HG02678 (cell line): Measurements from ENCODE around the gene CCNQ.
A peak's percentile ranks its signal among the peaks of the same experiment; 100 is the strongest.

Experiments
- ATAC-seq: cut with Tn5 transposase; IDR thresholded peaks from one replicate; pipeline ENCODE4 v1.9.1; 2021; ENCODE audit warnings: mild to moderate bottlenecking, moderate library complexity; ENCODE audit not compliant: unreplicated experiment

CCNQ gene

DNA sequence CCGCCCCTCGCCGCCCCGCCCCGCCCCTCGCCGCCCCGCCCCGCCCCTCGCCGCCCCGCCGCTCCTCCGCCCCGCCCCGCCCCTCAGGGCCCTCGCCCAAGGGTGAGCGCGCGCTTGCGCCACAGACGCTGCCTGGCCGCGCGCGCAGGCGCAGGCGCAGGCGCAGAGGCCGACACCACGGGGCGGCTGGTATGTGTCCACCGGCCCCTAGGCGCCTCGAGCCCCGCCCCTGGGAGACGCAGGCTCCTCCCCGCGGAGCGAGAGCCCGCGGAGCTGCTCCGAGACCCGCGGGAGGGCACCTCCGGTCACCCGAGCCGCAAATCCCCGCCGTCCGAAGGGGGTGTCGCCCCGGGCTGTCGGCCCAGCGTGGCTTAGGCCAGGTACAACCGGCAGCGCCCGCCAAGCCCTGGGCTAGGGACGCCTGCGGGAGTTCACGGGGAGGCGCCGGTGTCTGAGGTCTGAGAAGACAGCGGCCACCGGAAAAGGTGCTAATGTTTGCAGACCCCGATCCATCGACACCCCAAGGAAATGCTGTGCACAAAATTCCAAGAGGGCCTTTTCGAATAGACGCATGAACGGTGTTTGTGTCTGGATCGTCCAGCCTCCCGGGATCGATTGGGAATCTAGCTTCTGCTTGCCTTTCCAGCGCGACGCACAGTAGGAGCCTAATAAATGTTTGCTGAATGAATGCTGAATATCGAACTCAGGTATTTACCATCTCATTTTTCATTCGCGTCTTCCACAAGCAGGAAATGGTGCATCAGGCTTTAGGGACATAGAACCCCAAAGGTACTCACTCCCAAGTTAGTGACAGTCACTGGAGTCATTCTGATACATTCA is 473 bp upstream of the CCNQ start:
- ATAC-seq, result peak; percentile 91

DNA sequence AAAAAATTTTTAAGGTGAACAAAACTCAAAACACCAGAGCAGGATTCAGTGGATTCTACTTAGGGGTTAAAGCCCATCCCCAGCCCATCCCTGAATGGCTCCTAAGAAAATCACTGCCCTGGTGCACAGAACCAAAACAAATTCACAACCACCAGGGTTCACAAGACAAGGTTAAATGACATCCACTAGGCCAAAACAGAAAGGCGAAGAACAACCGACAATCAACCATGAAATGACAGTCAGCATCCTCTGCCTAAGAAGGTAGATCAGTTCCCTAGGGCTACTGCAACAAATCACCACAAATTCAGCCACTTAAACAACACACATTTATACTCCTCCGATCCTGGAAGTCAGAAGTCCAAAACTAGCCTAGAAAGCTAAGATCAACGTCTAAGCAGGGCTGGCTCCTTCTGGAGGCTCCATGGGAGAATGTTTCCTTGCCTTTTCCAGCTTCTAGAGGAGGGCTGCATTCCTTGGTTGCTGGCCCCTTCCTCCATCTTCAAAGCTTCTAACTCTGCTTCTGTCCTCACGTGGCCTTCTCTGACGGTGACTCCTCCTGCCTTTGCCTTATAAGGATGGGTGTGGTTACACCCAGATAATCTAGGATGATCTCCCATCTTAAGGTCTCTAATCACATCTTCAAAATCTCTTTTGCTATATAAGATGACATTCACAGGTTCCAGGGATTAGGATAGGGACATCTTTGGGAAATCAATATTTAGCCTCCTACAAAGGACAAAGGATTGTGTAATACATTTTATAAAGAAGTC is 1.8 kb downstream of the CCNQ start:
- no peak for ATAC-seq

DNA sequence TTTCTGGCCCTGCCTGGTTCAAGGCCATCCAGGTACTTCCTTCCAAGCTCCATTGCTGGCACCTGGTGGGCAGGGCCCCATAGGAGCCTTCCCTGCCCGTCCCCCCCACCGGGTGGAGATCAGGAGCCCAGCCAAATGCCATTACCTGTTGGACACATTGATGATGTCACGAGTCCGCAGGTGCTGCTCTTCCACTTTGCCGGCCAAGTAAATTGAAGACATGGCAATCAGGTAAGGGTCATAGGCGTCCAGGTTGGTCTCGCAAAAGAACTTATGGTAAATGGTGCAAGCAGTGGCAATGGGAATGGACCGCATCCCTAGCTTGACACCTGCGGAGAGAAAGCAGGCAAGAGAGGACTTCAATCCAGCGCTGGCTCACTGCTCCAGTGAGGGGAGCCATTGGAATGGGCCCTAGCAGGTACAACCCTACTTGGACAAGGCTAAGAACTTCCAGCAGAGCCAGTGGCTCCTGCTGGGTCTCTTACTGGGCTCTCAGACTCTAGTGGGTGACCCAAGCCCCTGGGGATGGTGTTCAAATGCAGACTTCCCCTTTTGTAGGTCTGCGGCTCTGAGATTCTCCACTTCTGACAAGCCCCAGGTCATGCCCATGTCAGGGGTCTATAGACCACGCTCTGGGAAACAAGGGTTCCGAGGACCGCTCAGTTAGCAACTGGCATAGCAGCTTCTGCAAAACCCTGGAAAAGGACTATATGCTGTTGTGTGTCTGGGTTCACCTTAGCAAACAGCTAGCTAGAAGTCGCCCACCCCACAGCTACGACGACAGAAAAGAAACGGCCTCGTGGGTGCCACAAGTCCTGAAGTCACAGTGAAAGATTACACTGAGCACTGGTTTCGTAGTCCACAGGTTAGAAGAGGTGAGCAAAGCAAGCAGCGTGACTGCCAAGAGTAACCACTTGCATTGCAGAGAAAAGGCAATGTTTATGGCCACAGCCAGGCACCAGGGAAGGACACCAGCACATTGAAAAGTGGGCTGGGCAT is 2.8 kb downstream of the CCNQ start:
- no peak for ATAC-seq

DNA sequence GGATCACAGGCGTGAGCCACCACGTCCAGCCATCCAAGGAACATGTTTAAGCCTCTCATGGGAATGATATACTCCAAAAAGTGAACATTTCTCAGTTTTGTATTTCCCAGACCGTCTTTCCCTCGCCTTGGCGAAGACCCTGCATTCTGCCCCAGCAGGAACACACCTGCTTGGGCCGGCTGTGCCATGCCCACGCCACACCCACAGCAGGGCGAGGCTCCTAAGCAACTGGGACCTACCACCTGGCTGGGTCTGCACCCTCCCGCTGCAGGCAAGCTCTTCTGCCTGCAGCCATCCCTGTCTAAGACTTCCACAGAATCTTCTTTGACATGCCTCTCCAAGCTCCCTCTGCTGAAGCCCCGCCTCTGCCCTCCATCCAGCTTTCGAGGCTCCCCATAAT is 3.6 kb downstream of the CCNQ start:
- ATAC-seq, result no peak

DNA sequence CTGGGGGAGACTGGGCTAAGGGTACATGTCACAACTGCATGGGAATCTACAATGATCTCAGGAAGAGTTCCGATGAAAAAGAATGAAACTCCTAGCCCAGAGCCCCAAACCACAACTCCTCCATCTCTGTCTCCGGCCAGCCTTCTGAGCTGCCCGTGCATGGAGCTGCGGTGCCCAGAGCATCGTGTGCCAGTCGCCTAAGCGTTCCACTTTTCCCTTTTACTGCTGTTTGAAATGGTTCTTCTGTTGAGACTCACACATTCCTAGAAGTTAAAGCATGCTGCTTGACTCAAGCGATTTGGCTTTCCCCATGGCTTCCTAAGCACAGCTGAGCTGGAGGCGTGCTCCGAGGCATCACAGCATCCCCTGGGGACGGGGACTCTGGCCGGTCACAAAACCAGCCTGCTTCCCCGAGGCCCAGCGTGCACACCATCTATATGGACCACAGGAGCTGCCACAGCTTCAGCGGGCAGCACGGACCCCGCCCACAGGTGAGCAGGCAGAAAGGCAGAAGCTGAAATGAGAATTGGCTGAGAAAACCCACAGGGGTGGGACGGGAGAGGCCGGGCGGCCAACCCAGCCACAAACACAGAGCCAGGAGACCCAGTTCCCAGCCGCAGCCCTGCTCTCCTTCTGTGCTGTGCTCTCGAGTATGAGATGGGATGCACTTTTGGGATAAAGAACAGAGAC is 5.0 kb downstream of the CCNQ start:
- no peak for ATAC-seq

DNA sequence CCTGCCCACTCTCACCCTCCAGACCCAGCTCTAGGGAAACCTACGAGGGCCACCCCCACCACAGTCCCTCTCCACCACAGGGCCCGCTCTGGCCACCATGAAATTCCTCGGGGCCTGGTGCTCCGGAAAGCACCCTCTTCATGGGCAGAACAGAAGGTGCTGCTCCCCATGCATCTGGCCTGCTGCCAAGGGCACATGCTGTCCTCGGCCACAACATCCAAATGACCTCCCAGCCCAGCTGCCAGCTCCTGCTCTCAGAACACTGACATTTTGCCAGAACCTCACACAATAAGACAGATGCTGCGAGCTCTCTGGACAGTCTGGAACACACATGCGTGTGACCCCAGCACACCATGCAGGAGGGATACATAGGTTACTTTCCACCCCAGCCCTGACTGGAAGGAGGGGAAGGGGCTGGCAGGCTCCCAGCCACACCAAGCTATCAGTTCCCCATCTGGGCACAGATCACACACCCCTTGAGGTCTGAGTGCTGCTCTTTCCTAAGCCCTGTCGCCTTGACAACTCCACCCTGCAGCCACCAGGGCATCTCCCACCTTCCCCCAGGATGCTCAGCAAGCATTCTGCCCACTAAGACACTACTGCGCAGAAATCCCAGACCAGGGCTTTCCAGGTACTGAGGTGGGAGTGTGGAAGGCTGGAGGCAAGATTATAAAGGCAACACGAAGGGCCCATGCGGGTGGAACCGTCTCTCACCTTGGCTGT is 5.8 kb downstream of the CCNQ start:
- ATAC-seq, result no peak

DNA sequence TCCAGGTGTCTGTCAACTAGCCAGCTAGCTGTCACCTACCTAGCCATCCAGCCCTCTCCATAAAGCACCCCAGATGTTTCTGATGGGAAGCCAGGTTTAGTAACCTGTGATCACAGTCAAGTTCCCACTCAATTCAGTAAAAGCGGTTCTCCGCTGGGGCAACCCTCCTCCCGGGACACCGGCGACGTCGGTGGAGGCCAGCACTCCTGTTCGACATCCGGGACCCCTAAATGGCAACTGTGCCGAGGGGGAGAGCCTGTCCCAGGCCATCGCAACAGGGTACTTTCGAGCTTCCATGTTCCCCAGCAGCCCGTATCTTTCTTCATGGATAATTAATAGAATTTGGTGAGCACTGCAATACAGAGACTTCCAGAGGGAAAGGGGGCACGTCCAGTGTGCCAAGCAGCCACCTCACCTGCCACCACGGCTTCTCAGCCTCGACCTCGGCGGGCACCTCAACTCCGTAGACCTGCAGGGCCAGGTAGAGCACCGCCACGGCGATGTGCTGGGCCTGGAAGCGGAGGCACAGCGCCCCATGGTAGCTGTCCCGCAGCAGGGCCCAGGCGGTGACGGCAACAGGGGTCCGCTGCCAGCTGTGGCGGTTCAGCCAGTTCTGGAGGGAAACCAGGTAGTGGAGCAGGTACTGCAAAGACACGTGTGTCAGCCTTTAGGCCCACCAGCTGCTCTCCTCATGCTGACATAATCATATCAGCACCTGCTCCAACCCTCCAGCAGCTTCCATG is 6.7 kb downstream of the CCNQ start:
- ATAC-seq, result no peak

DNA sequence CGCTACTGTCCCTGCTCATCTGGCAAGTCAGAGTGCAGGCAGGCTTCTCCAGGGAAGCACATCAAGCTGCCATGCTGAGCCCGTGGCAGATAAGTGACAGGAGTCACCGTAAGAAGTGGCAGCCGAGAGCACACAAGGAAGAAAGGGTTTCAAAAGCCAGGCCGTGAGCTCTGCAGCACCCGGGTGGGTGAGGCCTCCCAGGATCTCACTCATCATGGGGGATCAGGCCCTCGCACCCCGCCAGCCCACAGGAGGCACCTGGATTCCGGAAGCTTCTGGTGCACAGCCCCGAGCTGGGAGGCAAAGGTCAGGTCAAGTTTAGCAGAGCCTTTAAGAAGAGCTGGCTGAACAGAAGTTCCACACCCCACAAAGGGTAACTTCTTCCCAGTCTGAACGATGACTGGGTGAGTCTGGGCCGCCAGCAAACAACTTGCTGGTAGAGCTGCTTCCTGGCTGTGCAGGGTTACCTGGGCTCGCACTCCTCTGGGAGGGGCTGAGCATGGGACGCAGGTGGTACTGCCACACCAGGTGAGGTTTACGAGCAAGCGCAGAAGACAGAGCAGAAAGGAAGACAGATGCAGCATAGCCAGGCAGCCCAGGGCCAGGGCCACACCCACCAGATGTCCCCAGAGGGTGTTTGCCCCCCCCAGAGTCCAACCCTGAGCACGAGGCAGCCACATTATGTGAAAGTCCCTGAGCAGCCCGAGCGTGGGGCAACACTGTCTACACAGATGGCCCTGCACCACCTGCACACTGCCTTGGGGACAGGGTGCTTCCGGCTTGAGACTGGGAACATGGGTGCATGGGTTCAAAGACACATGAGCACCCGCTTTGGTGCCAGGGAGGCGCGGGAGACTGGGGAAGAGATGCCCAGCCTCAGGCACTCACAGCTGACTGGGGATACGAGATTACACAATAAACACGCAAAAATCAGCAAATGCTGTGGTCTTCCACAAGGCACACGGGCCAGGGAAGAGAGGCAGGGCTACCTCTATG is 7.7 kb downstream of the CCNQ start:
- no peak for ATAC-seq

DNA sequence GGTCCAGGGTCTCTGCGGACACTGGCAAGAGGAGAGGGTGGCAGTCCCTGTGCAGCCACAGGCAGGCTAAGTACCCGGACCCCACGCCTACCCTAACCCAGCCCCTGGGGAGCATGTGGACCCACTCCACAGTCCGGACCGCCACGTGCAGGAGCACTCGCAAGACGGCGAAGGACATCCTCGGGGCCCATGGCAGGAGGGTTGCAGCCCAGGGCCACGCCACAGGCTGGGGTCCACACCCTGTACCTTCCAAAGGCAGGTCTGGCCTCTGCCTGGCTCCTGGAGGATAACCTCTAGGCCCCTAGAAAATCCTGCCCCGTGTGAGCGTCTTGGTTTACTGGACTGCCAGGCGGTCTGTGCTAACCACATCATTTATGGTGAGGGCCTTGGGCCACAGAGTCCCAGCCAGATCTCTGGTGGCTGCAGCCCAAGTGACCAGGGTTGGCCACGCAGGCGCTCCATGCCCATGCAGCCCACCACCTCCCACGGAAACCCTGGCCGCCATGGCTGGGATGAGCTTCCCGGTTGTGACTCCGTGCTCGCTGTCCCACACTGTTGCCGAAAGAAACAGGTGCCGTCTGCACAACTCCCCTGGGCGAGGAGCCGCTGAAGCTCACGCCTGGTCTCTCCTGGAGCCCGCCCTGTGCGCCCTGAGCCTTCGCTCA is 10.0 kb downstream of the CCNQ start:
- no peak for ATAC-seq

DNA sequence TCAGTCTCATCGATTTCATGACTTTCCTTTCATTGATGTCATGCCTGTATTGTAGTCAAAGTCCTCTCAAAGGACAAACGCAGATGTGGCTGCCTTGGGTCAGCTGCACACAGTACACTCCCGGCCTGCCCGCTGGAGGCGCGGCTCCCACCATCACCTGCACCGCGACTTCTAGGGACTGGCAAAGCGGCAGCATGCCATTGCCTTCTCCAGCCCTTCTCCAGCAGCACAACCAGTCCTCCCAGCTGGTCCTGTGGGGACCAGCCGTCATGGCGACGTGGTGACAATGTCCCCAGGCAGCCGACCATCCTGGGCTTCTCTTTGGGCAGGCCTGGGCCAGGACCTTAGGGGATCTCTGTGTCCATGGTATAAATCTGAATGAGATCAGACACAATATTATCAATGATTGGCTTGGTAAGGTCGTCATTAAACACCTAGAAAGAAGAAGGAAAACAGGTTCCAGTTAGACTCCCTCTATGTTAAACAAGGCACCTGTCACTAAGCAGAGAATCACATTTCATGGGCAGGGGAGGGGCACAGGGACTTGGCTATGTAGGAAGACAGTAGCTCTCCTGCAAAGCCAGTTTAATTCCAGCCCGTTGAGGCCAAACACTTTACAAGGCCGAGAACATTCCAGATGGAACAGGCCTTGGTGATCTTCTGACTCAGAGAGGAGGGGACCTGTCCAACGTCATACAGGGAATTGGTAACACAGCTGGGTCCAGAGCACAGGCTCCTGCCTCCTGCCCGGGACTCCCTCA is 10.7 kb downstream of the CCNQ start:
- no peak for ATAC-seq

DNA sequence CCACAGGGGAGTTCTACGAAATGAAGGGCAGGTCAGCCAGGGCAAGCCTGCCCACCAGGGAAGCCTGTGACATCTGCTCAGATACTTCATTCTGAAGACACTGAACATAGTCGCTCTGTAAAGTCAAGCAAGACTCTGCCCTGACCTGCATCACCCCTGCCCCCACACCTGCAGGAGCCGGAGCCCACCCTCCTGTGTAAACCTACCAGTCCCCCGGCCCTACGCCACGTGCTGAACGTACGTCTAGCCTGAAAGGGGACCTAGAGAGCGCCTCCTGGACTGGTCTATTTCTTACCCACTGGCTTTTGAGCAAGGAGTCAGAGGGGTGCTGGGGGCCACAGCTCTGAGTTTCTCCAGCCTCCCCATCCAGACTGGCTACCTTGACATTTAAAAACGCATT is 11.6 kb downstream of the CCNQ start:
- no peak for ATAC-seq

DNA sequence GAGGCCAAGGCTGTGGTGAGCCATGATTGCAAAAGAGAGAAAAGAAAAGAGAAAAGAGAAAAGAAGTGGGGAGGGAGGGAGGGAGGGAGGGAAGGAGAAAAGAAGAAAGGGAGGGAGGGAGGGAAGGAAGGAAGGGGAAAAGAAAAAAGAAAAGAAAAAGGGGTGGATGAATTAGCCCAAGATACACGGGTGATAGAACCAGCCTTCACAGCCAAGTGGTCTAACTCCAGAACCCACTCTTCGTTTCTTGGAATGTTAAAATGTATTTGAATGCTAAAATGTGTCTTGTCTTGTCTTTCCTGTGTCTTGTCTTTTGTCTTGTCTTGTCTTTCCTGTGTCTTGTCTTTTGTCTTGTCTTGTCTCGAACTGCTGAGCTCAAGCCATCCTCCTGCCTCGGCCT is 13.1 kb downstream of the CCNQ start:
- no peak for ATAC-seq

DNA sequence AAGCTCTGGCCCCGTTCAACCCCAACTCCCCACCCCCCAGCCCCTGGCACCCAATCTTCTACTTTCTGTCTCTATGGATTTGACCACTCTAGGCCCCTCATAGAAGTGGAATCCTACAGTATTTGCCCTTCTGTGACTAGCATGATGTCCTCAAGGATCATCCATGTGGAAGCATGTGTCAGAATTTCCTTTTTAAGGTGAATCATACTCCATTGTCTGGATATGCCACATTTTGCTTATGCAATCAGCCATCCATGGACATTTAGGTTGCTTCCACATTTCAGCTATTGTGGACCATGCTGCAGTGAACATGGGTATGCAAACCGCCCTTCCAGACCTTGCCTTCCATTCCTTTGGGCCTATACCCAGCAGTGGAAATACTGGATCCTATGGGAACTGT is 15.5 kb downstream of the CCNQ start:
- ATAC-seq, result no peak

DNA sequence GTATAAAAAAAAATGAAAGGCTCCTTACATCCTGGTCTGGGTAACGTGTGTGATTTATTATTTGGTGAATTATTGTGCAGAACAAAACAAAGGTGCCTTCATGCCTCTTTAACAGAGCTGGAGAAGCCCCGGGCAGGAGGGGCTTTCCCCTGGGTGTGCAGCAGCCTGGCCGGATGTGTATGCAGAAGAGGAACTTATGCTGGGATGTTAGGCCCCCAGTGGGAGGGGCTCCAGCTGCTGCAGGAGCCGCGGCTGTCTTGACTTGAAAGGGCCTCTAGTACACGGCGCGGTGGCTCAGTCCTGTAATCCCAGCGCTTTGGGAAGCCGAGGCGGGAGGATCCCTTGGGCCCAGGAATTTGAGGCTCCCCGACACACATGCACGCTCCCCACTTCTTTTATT is 16.0 kb downstream of the CCNQ start:
- peak; percentile 100 for ATAC-seq

DNA sequence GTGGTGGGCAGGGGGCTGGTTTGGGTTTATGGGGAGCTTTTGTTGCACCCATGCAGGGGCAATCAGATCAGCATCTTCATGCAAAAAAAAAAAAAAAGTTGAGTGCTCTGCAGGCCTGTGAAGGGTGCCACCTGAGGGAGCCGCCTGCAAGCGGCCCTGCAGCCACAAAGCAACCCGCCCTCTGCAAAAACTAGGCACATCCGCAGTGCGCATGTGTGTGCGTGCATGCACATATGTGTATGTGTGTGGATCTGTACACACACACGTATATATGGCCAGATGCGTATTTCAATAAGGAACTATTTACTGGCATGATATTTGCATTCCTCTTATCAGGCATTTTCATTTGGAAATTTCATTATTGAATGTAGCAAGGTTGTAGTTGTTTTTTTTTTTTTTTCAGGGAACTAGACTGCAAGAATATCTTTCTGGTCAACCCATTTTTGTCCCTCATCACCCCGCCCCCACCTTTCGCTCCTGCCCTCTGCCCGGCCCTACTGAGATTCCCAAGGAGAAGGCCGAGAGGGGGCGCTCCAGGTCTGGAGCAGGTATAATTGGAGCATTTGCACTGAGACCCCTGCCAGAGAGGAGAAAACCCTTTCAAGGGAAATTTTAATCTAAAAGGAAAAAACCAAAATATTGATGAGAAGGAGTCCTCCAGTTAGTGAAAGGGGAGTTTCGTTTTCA is 18.1 kb downstream of the CCNQ start:
- ATAC-seq, result no peak

DNA sequence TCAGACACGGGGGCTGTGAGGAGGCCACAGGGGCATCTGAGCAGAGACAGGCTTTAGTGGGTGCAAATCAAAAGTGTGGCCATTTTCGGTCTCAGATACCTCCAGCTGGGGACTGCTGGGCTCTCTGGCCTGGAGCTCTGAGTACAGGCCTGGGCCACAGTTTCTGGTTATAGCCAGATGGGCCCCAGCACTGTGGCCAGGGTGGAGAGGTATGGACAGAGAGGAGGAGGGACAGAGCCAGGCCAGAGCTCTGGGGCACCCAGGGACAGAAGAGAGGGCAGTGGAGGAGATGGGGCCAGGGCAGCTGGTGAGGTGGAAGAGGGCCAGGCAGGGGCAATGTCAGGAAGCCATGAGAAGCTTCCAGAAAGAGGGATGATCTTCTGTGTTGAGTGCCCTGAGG is 20.1 kb downstream of the CCNQ start:
- no peak for ATAC-seq
